ENCODE data around the gene POLR3A. TPM values are rescaled to one million over a fixed set of nuclear protein-coding genes. Genes with fewer than 3 reads are reported as not detected.
"Not testable (repeated sequence)": the region's sequence is repeated elsewhere in the genome, so short reads cannot be mapped to it uniquely, and the experiment has no call there.

Gene POLR3A
- total RNA-seq, 1 experiment from 2014 or later: 5.5 TPM

- no peak for DNase-seq (ENCODE audit: low spot score)
Observed at GRCh38 chr10:78021201-78021600, 8.1 kb downstream of the POLR3A start.

- no peak for DNase-seq (ENCODE audit: low spot score)
Observed at GRCh38 chr10:78019264-78019663, 10.1 kb downstream of the POLR3A start.

- no peak for DNase-seq (ENCODE audit: low spot score)
Observed at GRCh38 chr10:78017856-78018255, 11.5 kb downstream of the POLR3A start.

DNA sequence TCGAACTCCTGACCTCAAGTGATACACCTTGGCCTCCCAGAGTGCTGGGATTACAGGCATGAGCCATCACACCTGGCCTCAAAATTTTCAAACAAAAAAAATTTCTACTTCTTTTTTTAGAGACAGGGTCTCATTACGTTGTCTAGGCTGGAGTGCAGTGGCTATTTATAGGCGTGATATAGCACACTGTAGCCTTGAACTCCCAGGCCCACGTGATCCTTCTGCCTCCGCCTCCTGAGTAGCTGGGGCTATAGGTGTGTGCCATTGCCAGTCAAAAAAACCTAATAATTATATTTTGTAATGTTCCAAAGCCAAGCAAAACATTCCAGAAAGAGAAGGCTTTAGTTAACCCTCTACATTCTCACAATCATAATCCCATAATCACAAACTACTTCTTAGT, 13.8 kb downstream of the POLR3A start:
- no peak for DNase-seq (ENCODE audit: low spot score)

DNA sequence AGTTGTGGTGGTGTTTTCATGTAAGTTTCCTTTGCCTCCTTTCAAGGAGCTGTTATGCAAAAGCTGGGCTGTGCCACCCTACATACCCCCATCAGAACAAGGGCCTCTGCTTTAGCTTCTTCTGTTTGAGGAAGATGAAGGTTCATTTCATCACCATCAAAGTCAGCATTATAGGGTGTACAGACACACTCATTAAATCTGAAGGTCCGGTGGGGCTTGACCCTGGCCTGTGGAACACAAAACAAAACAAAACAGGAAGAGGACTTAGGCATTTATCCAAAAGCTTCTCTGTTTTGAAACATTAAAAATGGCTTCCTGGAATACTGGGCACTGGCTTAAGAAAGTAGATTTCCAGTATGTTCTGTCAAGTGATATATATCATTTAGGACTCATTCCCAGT, 15.8 kb downstream of the POLR3A start:
- no peak for DNase-seq (ENCODE audit: low spot score)

DNA sequence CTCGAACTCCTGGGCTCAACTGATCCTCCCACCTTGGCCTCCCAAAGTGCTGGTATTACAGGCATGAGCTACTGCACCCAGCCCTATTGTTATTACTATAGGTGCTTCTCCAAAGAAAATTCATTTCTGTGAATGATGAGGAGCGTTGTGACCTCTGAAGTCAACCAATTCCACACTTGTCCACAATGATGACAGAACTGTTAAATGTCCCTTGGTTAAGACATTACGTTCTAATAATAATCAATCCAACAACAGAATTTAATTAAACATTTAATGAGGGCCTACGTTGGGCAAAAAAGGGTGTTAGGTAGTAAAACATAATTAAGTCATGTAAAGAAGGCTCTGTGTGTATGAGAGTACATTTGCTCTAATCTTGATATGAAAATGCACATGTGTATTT, 18.2 kb downstream of the POLR3A start:
- no peak for DNase-seq (ENCODE audit: low spot score)

- no peak for DNase-seq (ENCODE audit: low spot score)
Observed at GRCh38 chr10:78010278-78010677, 19.0 kb downstream of the POLR3A start.

DNA sequence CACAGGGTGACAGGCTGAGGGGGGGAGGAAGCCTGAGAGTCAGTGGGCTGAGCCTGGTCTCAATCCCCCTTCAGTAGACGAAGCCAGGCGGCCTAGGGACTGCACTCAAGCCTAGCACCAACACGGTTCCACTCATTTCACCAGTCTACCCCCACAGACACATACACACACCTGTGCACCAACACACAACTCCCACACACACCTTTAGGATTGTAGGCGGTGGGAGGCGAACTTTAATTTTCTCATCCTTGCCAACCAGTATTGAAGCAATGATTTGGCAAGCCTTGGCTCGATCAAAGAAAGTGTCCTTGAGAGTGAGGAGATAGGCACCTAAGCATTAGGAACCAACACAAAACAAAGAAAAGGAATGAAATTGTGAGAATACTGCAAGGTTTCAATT, 19.7 kb downstream of the POLR3A start:
- DNase-seq (ENCODE audit: low spot score): no peak

- no peak for DNase-seq (ENCODE audit: low spot score)
Observed at GRCh38 chr10:78007172-78007571, 22.1 kb downstream of the POLR3A start.

DNA sequence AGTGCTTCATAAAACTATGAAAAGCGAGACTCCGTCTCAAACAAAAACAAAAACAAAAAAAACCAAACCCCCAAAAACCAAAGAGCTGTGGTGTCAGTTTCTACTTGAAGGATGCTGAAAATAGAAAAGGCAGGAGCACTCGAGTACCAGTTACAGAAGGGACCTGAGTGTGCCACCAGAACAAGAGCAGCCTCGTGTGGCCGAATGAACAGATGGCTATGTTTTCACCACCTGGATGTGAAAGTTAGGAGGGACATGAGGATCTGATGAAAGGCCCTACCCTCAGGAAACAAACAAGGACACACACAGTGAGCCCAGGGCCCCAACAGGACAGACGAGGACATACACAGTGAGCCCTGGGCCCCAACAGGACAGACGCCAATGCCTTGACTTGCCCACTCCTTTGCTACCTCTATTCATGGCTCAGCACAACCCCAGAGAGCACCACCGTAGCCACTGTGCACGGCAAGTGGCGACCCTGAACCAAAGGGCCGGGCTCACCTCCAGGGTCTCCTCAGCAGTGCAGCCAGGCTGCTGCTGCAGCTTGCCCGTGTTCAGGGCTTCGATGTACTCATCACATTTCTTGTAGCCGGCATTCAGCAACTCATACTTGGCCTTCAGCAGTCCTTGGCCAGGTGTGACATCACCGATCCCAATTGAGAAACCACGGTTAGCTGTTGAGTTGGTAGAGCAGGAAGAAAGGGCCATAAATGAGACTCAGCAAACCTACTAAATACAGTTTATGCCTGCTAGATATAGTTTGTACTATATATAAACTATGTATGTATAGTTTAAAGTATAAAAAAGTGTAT, 24.9 kb downstream of the POLR3A start:
- DNase-seq (ENCODE audit: low spot score): no peak

DNA sequence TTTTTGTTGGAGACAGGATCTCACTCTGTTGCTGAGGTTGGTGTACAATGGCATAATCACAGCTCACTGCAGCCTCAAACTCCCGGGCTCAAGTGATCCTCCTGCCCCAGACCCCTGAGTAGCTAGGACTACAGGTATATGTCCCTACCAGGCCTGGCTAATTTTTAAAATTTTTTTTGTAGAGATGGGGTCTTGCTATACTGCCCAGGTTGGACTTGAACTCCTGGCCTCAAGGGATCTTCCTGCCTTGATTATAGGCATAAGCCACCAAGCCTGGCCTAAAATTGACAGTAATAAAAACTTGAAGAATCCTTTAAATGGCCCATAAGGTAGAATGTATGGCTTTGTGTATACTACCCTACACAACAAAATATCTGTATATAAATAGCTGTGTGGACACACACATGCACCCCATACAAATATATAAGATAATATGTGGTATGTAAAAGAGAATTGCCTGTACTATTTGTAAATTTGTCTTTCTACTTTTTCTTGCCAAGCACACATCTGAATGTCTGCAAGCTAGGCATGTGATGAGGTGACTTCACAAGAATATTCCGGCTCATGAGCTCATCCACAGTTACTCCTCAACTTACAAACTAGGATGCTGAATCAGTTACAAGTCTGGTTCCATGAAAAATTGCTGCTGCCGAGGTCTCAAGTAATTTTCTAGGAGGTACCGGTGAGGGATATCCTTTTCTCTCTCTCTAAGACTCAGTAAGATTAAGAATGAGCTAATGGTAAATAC, 26.6 kb downstream of the POLR3A start:
- DNase-seq (ENCODE audit: low spot score): no peak

GRCh38 chr10:78000956-78001472, 28.3 kb downstream of the POLR3A start:
- DNase-seq (ENCODE audit: low spot score): no peak

- no peak for DNase-seq (ENCODE audit: low spot score)
Observed at GRCh38 chr10:78000206-78000605, 29.1 kb downstream of the POLR3A start.

DNA sequence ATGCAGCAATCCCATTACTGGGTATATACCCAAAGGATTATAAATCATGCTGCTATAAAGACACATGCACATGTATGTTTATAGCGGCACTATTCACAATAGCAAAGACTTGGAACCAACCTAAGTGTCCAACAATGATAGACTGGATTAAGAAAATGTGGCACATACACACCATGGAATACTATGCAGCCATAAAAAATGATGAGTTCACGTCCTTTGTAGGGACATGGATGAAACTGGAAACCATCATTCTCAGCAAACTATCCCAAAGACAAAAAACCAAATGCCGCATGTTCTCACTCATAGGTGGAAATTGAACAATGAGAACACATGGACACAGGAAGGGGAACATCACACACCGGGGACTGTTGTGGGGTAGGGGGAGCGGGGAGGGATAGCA, 30.5 kb downstream of the POLR3A start:
- not testable (repeated sequence) for DNase-seq (ENCODE audit: low spot score)

DNA sequence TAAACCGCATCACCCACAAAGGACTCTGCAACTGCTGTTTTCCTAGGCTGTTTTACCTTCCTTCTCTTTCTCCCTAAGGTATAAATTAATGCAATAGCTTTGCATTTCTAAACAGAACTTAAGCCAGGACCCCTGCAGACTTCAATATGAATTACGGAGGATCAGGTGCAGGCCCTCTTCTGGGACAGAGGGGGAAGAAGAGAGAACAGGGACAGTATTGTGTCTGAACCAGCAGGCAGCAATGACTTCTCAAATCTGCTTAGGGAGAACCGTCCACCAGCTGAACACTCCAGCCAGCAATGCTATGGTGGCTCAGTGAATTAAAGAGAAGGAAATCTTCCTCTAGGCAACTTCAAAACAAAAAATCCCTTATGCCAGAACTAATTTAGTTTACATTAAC, 35.7 kb downstream of the POLR3A start:
- DNase-seq (ENCODE audit: low spot score): no peak

GRCh38 chr10:77989081-77989724, 40.1 kb downstream of the POLR3A start:
- no peak for DNase-seq (ENCODE audit: low spot score)

DNA sequence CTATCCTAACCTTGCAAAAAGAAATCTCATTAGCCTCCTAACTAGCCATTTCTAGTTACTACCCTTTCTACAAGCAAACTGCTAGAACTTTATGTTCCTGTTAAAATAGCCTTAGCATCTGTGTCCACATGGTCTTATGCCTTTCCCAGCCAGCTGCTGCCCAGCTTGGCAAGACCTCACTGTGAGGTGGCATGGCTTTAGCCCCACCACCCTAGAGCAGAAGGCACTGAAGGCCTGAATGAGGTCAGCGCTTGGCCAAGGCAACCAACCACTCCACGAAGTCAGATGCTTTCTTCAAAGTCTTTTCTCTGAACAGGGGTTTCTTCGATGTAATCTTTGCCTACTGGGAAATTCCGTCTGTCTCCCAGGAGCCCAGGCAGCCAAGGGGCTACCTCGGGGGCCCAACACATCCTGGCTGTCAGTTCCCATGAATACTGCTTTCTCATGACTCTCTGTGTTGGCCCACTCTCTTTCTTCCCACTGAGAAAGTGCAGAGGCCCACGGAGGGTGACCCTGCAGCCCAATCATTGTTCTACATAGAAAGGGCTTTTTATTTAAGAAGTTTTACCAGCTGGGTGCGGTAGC, 41.6 kb downstream of the POLR3A start:
- DNase-seq (ENCODE audit: low spot score): no peak

GRCh38 chr10:77984986-77985385, 44.3 kb downstream of the POLR3A start:
- DNase-seq (ENCODE audit: low spot score): no peak

GRCh38 chr10:77983384-77984341, 45.7 kb downstream of the POLR3A start:
- DNase-seq (ENCODE audit: low spot score): no peak

DNA sequence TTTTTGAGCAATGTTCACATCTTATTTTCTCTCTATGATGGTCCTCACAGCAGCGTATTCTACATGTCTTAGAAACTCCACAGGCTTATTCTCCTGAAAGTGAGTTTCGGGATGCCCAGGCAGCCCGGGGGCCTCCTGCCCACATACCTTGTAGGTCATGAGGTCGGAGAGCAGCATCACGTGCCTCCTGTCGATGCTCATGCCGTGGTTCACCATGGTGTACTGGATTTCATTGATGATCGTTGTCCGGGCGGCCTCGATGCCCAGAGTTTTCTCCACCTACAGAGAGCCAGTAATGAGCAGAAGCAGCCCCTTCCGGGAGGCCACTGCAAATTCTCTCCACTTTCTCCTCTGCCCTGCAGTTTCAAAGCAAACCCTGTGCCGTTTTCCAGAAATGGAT, 48.0 kb downstream of the POLR3A start:
- DNase-seq (ENCODE audit: low spot score): no peak

DNA sequence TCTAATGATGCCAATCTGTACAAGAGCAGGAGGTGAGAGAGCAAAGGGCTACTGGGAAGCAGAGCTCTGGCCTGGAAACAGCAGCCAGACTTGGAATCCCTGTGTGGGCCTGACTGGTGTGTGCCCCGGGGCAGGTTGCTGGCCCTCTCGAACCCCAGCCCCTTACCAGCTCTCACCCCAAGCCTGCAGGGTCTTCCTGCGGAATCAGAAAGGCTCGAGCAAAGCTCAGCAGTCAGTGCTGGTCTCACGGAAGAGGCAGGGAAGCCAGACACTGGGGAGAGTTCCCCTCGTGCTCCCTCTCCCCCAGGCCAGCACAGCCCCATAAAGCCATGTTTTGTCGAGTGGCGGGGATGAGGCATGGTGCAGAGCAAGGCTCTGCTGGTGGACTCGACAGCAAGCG, 50.1 kb downstream of the POLR3A start:
- no peak for DNase-seq (ENCODE audit: low spot score)

All from H4 (cell line).